GM12878 (cell line): ENCODE measurements around the gene DOK7. TPM values are rescaled to one million over a fixed set of nuclear protein-coding genes. Genes with fewer than 3 reads are reported as not detected.

Source experiments
- CUX1 ChIP-seq: IDR thresholded peaks from 2 replicates; pipeline ENCODE4 v1.6.1; 2012; ENCODE audit warnings: improper control_type of control experiment, low read depth, low read length; ENCODE audit not compliant: insufficient replicate concordance
- NR2C1 ChIP-seq: fragments of 450-650 bp; IDR thresholded peaks from 2 replicates; pipeline ENCODE4 v1.6.1; 2017; ENCODE audit warnings: antibody characterized with exemption, mild to moderate bottlenecking, moderate library complexity
- NR2C2 ChIP-seq: IDR thresholded peaks from 2 replicates; pipeline ENCODE4 v1.6.1; 2011; ENCODE audit warnings: borderline replicate concordance, low read depth; ENCODE audit not compliant: control insufficient read depth, insufficient read length
- POLR2AphosphoS2 ChIP-seq: IDR thresholded peaks from 2 replicates; pipeline ENCODE4 v1.6.1; 2011; ENCODE audit warnings: low read depth, mild to moderate bottlenecking, low read length, improper control_type of control experiment, moderate library complexity
- polyA plus RNA-seq, 11 experiments: library from polyadenylated mRNA; depleted of rRNA in 4 of 11; unstranded in 6 of 11; stranded (reverse) in 5 of 11; fragments of >200 nt; fragmentation: Nextera tagmentation in 4 of 11; fragmentation: Illumina TruSeq in 1 of 11; extraction: Ambion mirVana in 4 of 11; extraction: Trizol in 1 of 11; gene quantifications; 1 replicate in 1 of 11; 2 replicates in 10 of 11; pipeline versions ENCODE4 v1.2.1 to v1.2.3, GENCODE V29; 2011 to 2016; ENCODE audit warnings: inconsistent platforms in 2 of 11, missing spikeins in 2 of 11, low read depth in 1 of 11
- total RNA-seq, 4 experiments: library from RNA; depleted of rRNA in 3 of 4; stranded (reverse); fragments of >200 nt in 3 of 4; fragmentation: Illumina TruSeq in 1 of 4; extraction: Trizol in 1 of 4; gene quantifications; 2 replicates each; pipeline versions ENCODE4 v1.2.1 to v1.2.3, GENCODE V29; 2013 to 2021

Gene DOK7
- total and polyA plus RNA-seq, 10 of the 15 experiments (the other 5 are each of a cell fraction or from before 2014, with no cell fraction given), result 0.04 to 0.46 (median 0.18) TPM; not detected in 4

GRCh38 chr4:3470244-3471097, 7.4 kb downstream of the DOK7 start (continued):
- TF ChIP-seq POLR2AphosphoS2 (no peak), NR2C1 (no peak), NR2C2 (no peak), CUX1 (no peak)
- TF ChIP-seq, all 136 proteins: peak for 0
